ENCODE results near the gene KIFBP. TPM values are rescaled to one million over a fixed set of nuclear protein-coding genes. Genes with fewer than 3 reads are reported as not detected.
A peak's percentile ranks its signal among the peaks of the same experiment; 100 is the strongest.

KIFBP gene
- total and polyA plus RNA-seq, 2 of the 13 experiments (the other 11 are each of a cell fraction or from before 2014, with no cell fraction given): 13.0 to 21.9 TPM

GRCh38 chr10:68988530-68989316, at the start of gene KIFBP (continued):
- peak; percentile 92; the same call in 1 of the 2 replicates for TF ChIP-seq ZNF350 (CRISPR knock-in tag; IDR thresholded peaks at IDR 0.05; ENCODE audit: borderline replicate concordance, low read depth)
- peak; percentile 89; the same call in 1 of the 2 replicates for TF ChIP-seq ZSCAN30 (CRISPR knock-in tag; IDR thresholded peaks at IDR 0.05)
- 0 out of 2 replicates have a peak, but pooled peaks have one; percentile 45 for TF ChIP-seq HMG20B (CRISPR knock-in tag; conservative IDR thresholded peaks at IDR 0.05)
- no peak for TF ChIP-seq TAF15 (IDR thresholded peaks at IDR 0.05; ENCODE audit: low read depth, low read length, poor library complexity, severe bottlenecking)
- TF ChIP-seq ZNF280B (CRISPR knock-in tag; IDR thresholded peaks at IDR 0.05; ENCODE audit: borderline replicate concordance): peak; percentile 15; the same call in 1 of the 2 replicates
- peak; percentile 43 for TF ChIP-seq ZZZ3 (CRISPR knock-in tag; IDR thresholded peaks at IDR 0.05; ENCODE audit: borderline replicate concordance)
- TF ChIP-seq SNRNP70 (IDR thresholded peaks at IDR 0.05; ENCODE audit: low read depth, low read length): no peak
- TF ChIP-seq POGZ (CRISPR knock-in tag; IDR thresholded peaks at IDR 0.05): peak; percentile 74
- no peak for TF ChIP-seq JUN (CRISPR knock-in tag; IDR thresholded peaks at IDR 0.05)
- TF ChIP-seq ATF5 (CRISPR knock-in tag; IDR thresholded peaks at IDR 0.05; ENCODE audit: low read depth): no peak
- no peak for TF ChIP-seq ZNF557 (CRISPR knock-in tag; IDR thresholded peaks at IDR 0.05)
- TF ChIP-seq MED1 (CRISPR knock-in tag; IDR thresholded peaks at IDR 0.05): peak; percentile 65
- TF ChIP-seq CC2D1A (CRISPR knock-in tag; IDR thresholded peaks at IDR 0.05): no peak
- no peak for TF ChIP-seq GZF1 (CRISPR knock-in tag; IDR thresholded peaks at IDR 0.05)
- TF ChIP-seq SNAPC4 (CRISPR knock-in tag; IDR thresholded peaks at IDR 0.05): no peak
- peak; percentile 87 for TF ChIP-seq YEATS4 (CRISPR knock-in tag; IDR thresholded peaks at IDR 0.05; ENCODE audit: borderline replicate concordance)
- no peak for TF ChIP-seq FOXO4 (CRISPR knock-in tag; conservative IDR thresholded peaks at IDR 0.05)
- peak; percentile 87 for TF ChIP-seq HNRNPLL (IDR thresholded peaks at IDR 0.05; ENCODE audit: low read depth, low read length, poor library complexity, severe bottlenecking)
- TF ChIP-seq THAP7 (CRISPR knock-in tag; IDR thresholded peaks at IDR 0.05): peak; percentile 75; the same call in 1 of the 2 replicates
